GM10248 (cell line): ENCODE measurements around the gene HTT.

Experiments used
- CTCF ChIA-PET: fragments of 300-600 bp; sonication (Branson Sonifier 250); formaldehyde crosslinking; extraction: SDS; loops from one replicate; lab custom pipeline; 2021; ENCODE audit warnings: antibody characterized with exemption; lab: Yijun Ruan, JAX
- POLR2A ChIA-PET: fragments of 350-650 bp; sonication (Branson Sonifier 250); formaldehyde crosslinking; extraction: SDS; loops from one replicate; lab custom pipeline; 2020; ENCODE audit warnings: antibody characterized with exemption; lab: Yijun Ruan, JAX
- DNase-seq: peaks from one replicate; pipeline ENCODE4 v3.0.0; 2012; ENCODE audit errors: extremely low spot score
- CTCF ChIP-seq: IDR thresholded peaks from 2 replicates; pipeline ENCODE4 v1.5.1; 2012; ENCODE audit warnings: mild to moderate bottlenecking, low read depth; ENCODE audit errors: extremely low read depth, missing control alignments, control extremely low read depth

The HTT gene

GRCh38 chr4:3210467-3210866 lies 136.0 kb downstream of the HTT start:
- ChIA-PET POLR2A (no interaction called here), CTCF (interaction anchor here (0.9 to 2.5 kb wide), 3 partner anchors 8 to 103 kb away, joined by 4 to 9 read pairs (median 8); no protein-coding TSS in a partner anchor)
- TF ChIP-seq CTCF: no peak
- DNase-seq: no peak

- no peak for TF ChIP-seq CTCF
- POLR2A ChIA-PET: no interaction called here
- no peak for DNase-seq
- CTCF ChIA-PET: interaction anchor here (0.9 to 2.5 kb wide), 5 partner anchors 8 to 77 kb away, joined by 3 to 9 read pairs (median 3); no protein-coding TSS in a partner anchor
Observed at GRCh38 chr4:3211866-3212265, 137.4 kb downstream of the HTT start.

GRCh38 chr4:3212391-3213105 lies 138.1 kb downstream of the HTT start:
- no peak for DNase-seq
- ChIA-PET POLR2A (no interaction called here), CTCF (interaction anchor here (2.5 kb wide), 1 partner anchor 10 kb away, joined by 9 read pairs; no protein-coding TSS in a partner anchor)
- no peak for TF ChIP-seq CTCF

- POLR2A ChIA-PET: no interaction called here
- no peak for DNase-seq
- CTCF ChIA-PET: interaction anchor here (2.5 kb wide), 1 partner anchor 10 kb away, joined by 9 read pairs; no protein-coding TSS in a partner anchor
- no peak for TF ChIP-seq CTCF
Observed at GRCh38 chr4:3213106-3213425, 138.6 kb downstream of the HTT start.

GRCh38 chr4:3213661-3214250 lies 139.3 kb downstream of the HTT start:
- no peak for TF ChIP-seq CTCF
- ChIA-PET POLR2A (no interaction called here), CTCF (interaction anchor here (1.0 to 1.4 kb wide), 2 partner anchors 11 to 13 kb away, joined by 3 to 4 read pairs; no protein-coding TSS in a partner anchor)
- no peak for DNase-seq

GRCh38 chr4:3215256-3215655 lies 140.8 kb downstream of the HTT start:
- DNase-seq: no peak
- CTCF ChIA-PET: interaction anchor here (0.7 to 1.4 kb wide), 3 partner anchors 11 to 25 kb away, joined by 3 to 4 read pairs (median 3); no protein-coding TSS in a partner anchor
- TF ChIP-seq CTCF: no peak
- POLR2A ChIA-PET: no interaction called here
